GM12878 (cell line): ENCODE measurements around the gene ERCC1.

Experiments used
- CREB1 ChIP-seq: IDR thresholded peaks from 2 replicates; pipeline ENCODE4 v1.6.1; 2012; ENCODE audit warnings: low read depth, mild to moderate bottlenecking, inconsistent platforms
- EP300 ChIP-seq, 2 experiments: fragments of 150-350 bp in 1 of 2; IDR thresholded peaks; 2 replicates each; pipeline ENCODE4 v1.6.1; 2011 to 2012; ENCODE audit warnings: low read depth in 2 of 2, low read length in 2 of 2, borderline replicate concordance in 1 of 2, improper control_type of control experiment in 1 of 2, inconsistent platforms in 1 of 2; ENCODE audit not compliant: control insufficient read depth in 1 of 2
- EZH2 ChIP-seq: IDR thresholded peaks from 2 replicates; pipeline ENCODE4 v1.6.1; 2012; ENCODE audit warnings: low read depth, mild to moderate bottlenecking, control low read depth, inconsistent platforms, low read length, borderline replicate concordance; ENCODE audit not compliant: control insufficient read depth
- HCFC1 ChIP-seq: fragments of 150-350 bp; IDR thresholded peaks from 2 replicates; pipeline ENCODE4 v1.6.1; 2014; ENCODE audit warnings: low read length
- PML ChIP-seq: IDR thresholded peaks from 2 replicates; pipeline ENCODE4 v1.6.1; 2012; ENCODE audit warnings: low read length, inconsistent platforms
- POLR2A ChIP-seq: IDR thresholded peaks from 2 replicates; pipeline ENCODE4 v1.6.1; 2011; ENCODE audit warnings: low read depth, mild to moderate bottlenecking, low read length
- TCF3 ChIP-seq: IDR thresholded peaks from 2 replicates; pipeline ENCODE4 v1.6.1; 2012; ENCODE audit warnings: low read depth, mild to moderate bottlenecking, low read length, borderline replicate concordance; ENCODE audit not compliant: insufficient read depth
- ZBED1 ChIP-seq: IDR thresholded peaks from 2 replicates; pipeline ENCODE4 v1.6.1; 2016; ENCODE audit warnings: borderline replicate concordance
- ZNF24 ChIP-seq: fragments of 450-650 bp; IDR thresholded peaks from 2 replicates; pipeline ENCODE4 v1.6.1; 2017; ENCODE audit warnings: antibody characterized with exemption, mild to moderate bottlenecking
- TF ChIP-seq, protein P1 (sequence below), 3 experiments: IDR thresholded peaks in 2 of 3; conservative IDR thresholded peaks in 1 of 3; 2 replicates each; pipeline ENCODE4 v1.5.1; 2011; ENCODE audit warnings: low read depth in 3 of 3, low read length in 3 of 3, mild to moderate bottlenecking in 3 of 3, control low read depth in 2 of 3, moderate library complexity in 2 of 3, inconsistent platforms in 1 of 3, mixed read lengths in 1 of 3; ENCODE audit not compliant: control insufficient read depth in 2 of 3, insufficient read depth in 1 of 3; ENCODE audit errors: extremely low read depth in 1 of 3

DNA sequence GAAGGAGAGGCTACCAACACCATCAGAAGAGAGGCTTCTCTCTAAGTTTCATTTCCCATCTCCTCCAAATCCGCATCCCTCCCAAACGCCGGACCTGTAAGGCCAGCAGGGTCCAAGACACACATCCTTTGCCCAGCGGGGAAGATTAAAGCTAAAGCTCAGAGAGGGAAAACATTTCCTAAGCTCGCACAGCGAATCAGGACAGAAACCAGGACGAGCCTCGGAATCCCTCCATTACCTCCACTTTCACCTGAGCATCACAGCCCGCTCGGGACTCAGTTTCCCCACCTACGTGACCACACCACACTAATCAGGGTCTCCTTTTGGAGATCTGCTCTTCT lies 43.4 kb upstream of the ERCC1 start:
- no peak for TF ChIP-seq ZNF24
- TF ChIP-seq EZH2: no peak
- no peak for TF ChIP-seq PML
- TF ChIP-seq, protein P1, sequence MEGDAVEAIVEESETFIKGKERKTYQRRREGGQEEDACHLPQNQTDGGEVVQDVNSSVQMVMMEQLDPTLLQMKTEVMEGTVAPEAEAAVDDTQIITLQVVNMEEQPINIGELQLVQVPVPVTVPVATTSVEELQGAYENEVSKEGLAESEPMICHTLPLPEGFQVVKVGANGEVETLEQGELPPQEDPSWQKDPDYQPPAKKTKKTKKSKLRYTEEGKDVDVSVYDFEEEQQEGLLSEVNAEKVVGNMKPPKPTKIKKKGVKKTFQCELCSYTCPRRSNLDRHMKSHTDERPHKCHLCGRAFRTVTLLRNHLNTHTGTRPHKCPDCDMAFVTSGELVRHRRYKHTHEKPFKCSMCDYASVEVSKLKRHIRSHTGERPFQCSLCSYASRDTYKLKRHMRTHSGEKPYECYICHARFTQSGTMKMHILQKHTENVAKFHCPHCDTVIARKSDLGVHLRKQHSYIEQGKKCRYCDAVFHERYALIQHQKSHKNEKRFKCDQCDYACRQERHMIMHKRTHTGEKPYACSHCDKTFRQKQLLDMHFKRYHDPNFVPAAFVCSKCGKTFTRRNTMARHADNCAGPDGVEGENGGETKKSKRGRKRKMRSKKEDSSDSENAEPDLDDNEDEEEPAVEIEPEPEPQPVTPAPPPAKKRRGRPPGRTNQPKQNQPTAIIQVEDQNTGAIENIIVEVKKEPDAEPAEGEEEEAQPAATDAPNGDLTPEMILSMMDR (IDR thresholded peaks at IDR 0.05 in 2 of 3, conservative IDR thresholded peaks at IDR 0.05 in 1 of 3; ENCODE audit: control insufficient read depth in 2 of 3, extremely low read depth in 1 of 3, insufficient read depth in 1 of 3, low read depth in 3 of 3, low read length in 3 of 3): no peak
- no peak for TF ChIP-seq CREB1
- no peak for TF ChIP-seq TCF3
- no peak for TF ChIP-seq POLR2A
- no peak for TF ChIP-seq HCFC1
- TF ChIP-seq EP300 (IDR thresholded peaks at IDR 0.05; ENCODE audit: borderline replicate concordance in 1 of 2, control insufficient read depth in 1 of 2, low read depth in 2 of 2, low read length in 2 of 2): no peak
- TF ChIP-seq ZBED1: no peak
